Measurements from ENCODE around the gene GDPD5. TPM values are rescaled to one million over a fixed set of nuclear protein-coding genes. Genes with fewer than 3 reads are reported as not detected.

Gene GDPD5
- polyA plus RNA-seq, 1 experiment = 1.4 TPM

DNA sequence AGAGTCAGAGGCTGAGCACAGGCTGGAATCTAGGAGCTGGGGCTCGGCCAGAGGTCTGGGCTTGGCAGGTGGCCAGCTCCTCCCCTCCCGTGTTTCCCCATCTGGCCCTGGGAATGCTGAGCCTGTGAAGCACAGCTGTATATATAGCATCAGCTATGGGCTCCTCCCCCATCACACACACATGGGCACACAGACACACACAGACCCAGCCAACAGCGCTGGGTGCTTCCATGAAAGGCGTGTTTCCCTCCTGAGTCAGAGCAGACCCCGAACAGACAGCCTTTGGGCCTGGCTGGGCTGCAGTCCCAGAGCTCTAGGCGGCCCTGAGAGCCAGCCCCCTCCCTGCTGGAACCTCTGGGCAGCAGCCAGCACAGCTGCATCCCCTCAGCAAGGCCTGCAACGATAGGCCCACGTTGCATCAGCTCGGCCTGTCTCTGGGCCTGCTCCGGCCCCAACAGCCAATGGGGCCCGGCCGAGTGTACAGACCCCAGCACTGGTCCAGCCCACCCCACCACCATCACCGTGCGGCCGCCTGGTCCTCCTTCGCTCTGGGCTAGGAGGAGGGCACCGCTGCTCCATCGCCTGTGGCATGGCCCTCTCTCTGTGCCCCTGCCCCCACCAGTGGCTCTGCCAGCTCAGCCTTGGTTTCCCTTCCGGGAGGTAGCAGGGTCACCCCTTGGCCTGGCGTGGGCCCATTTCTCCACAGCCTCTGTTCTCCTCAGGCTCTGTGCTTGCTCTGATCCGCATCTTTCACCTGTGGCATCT lies 28.7 kb upstream of the GDPD5 start:
- Histone ChIP-seq H3K27me3 (ENCODE audit: control insufficient read depth, insufficient read depth, low read length) (no peaks in the 10 kb centered on the region), H3K9me3 (ENCODE audit: control insufficient read depth, insufficient read depth, low read length) (no peaks in the 10 kb centered on the region), H3K4me3 (ENCODE audit: low read depth, low read length) (peak overlapping the region; percentile 52), H3K27ac (ENCODE audit: low read depth, low read length) (peak overlapping the region; percentile 97)
- TF ChIP-seq, protein P1, sequence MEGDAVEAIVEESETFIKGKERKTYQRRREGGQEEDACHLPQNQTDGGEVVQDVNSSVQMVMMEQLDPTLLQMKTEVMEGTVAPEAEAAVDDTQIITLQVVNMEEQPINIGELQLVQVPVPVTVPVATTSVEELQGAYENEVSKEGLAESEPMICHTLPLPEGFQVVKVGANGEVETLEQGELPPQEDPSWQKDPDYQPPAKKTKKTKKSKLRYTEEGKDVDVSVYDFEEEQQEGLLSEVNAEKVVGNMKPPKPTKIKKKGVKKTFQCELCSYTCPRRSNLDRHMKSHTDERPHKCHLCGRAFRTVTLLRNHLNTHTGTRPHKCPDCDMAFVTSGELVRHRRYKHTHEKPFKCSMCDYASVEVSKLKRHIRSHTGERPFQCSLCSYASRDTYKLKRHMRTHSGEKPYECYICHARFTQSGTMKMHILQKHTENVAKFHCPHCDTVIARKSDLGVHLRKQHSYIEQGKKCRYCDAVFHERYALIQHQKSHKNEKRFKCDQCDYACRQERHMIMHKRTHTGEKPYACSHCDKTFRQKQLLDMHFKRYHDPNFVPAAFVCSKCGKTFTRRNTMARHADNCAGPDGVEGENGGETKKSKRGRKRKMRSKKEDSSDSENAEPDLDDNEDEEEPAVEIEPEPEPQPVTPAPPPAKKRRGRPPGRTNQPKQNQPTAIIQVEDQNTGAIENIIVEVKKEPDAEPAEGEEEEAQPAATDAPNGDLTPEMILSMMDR (IDR thresholded peaks at IDR 0.05; ENCODE audit: low read depth, low read length) = no peak
- POLR2A ChIA-PET = interaction anchor here (0.8 to 2.7 kb wide), 14 partner anchors 10 to 214 kb away, joined by 3 to 120 read pairs (median 5); partner anchors contain the start of genes GDPD5, KLHL35 and SERPINH1
- DNase-seq (ENCODE audit: low read depth, low spot score) = peak; percentile 100
- CTCF ChIA-PET = interaction anchor here (1.2 to 1.5 kb wide), 4 partner anchors 8 to 169 kb away, joined by 3 to 8 read pairs (median 4); partner anchors contain the start of gene SERPINH1

DNA sequence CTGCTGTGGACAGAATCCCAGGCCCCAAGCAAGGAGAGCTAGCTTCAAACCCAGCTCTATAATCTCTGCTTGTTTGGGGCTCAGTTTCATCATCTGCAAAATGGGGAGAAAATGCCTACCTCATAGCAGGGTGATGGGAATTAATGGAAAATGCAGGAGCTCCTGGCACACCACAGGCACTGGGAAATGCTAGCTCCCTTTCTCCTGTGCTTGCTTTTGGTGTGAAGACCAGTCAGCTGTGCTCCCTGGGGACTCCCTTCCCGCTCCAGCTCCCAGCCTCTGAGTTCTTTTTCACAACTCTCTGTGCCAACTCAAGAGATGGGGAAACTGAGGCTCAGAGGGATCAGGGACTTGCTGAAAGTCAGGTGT lies 28.1 kb upstream of the GDPD5 start:
- H3K4me3 ChIP-seq (ENCODE audit: low read depth, low read length) = no peak overlapping the region; the same call in 1 of the 2 replicates
- H3K27me3 ChIP-seq (ENCODE audit: control insufficient read depth, insufficient read depth, low read length) = no peaks in the 10 kb centered on the region
- ChIA-PET POLR2A (interaction anchor here (0.8 to 2.7 kb wide), 14 partner anchors 11 to 213 kb away, joined by 3 to 120 read pairs (median 5); partner anchors contain the start of genes GDPD5, KLHL35 and SERPINH1), CTCF (interaction anchor here (1.2 to 1.5 kb wide), 4 partner anchors 9 to 170 kb away, joined by 3 to 8 read pairs (median 4); partner anchors contain the start of gene SERPINH1)
- peak overlapping the region; percentile 67 for H3K27ac ChIP-seq (ENCODE audit: low read depth, low read length)
- no peak for DNase-seq (ENCODE audit: low read depth, low spot score)
- no peaks in the 10 kb centered on the region for H3K9me3 ChIP-seq (ENCODE audit: control insufficient read depth, insufficient read depth, low read length)
- TF ChIP-seq, protein P1 (IDR thresholded peaks at IDR 0.05; ENCODE audit: low read depth, low read length) = no peak

- Histone ChIP-seq H3K9me3 (ENCODE audit: control insufficient read depth, insufficient read depth, low read length) (no peaks in the 10 kb centered on the region), H3K4me3 (ENCODE audit: low read depth, low read length) (no peak overlapping the region), H3K27me3 (ENCODE audit: control insufficient read depth, insufficient read depth, low read length) (no peaks in the 10 kb centered on the region), H3K27ac (ENCODE audit: low read depth, low read length) (no peak overlapping the region)
- TF ChIP-seq, protein P1 (IDR thresholded peaks at IDR 0.05; ENCODE audit: low read depth, low read length) = no peak
- POLR2A ChIA-PET = interaction anchor here (1.1 to 2.7 kb wide), 5 partner anchors 12 to 125 kb away, joined by 4 to 120 read pairs (median 15); partner anchors contain the start of gene SERPINH1
- no peak for DNase-seq (ENCODE audit: low read depth, low spot score)
- CTCF ChIA-PET = interaction anchor here (1.5 kb wide), 2 partner anchors 9 to 145 kb away, joined by 4 to 8 read pairs; partner anchors contain the start of gene SERPINH1
These were observed 27.4 kb upstream of the GDPD5 start for GRCh38 chr11:75553182-75553581.

DNA sequence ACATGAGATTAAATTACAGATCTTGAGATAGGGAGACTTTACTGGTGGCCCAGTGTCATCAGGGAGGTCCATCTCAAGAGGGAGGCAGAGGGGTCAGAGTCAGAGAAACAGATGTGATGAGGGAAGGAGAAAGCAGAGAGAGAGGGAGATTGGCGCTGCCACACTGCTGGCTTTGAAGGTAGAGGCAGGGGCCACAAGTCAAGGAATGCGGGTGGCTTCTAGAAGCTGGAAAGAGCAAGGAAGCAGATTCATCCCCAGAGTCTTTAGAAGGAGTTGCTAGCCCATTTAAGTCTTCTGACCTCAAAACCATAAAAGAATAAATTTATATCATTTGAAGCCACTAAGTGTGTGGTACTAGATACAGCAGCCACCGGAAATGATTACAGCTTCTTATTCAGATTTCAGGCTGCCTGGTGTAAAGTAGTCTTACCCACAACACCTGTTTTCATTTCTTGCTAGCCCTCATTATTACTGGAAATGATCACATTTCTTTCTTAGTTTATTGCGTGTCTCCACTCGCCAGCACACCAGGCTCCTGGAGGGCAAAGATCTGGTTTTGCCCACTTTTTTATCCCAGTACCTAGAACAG lies 23.7 kb upstream of the GDPD5 start:
- ChIA-PET POLR2A (interaction anchor here (0.9 to 1.6 kb wide), 3 partner anchors 13 to 16 kb away, joined by 3 to 6 read pairs (median 4); partner anchors contain the start of gene SERPINH1), CTCF (interaction anchor here (0.9 kb wide), 1 partner anchor 15 kb away, joined by 4 read pairs; no protein-coding TSS in a partner anchor)
- Histone ChIP-seq H3K9me3 (ENCODE audit: control insufficient read depth, insufficient read depth, low read length) (no peaks in the 10 kb centered on the region), H3K27me3 (ENCODE audit: control insufficient read depth, insufficient read depth, low read length) (no peaks in the 10 kb centered on the region), H3K27ac (ENCODE audit: low read depth, low read length) (no peak overlapping the region), H3K4me3 (ENCODE audit: low read depth, low read length) (no peak overlapping the region)
- TF ChIP-seq, protein P1 (IDR thresholded peaks at IDR 0.05; ENCODE audit: low read depth, low read length) = no peak
- no peak for DNase-seq (ENCODE audit: low read depth, low spot score)
